ENCODE data around the gene ALG1. TPM values are rescaled to one million over a fixed set of nuclear protein-coding genes. Genes with fewer than 3 reads are reported as not detected.
"Not testable (repeated sequence)": the region's sequence is repeated elsewhere in the genome, so short reads cannot be mapped to it uniquely, and the experiment has no call there.

ALG1 gene
- total and polyA plus RNA-seq, 2 experiments from 2014 or later, result 45.5 to 63.6 TPM

GRCh38 chr16:5095145-5095830 is 23.6 kb downstream of the ALG1 start:
- H3K27me3 ChIP-seq; H4K20me1 ChIP-seq (ENCODE audit: insufficient read depth, poor library complexity, severe bottlenecking); H2AFZ ChIP-seq; H3K4me2 ChIP-seq; H3K9me3 ChIP-seq (ENCODE audit: low read depth); H3K4me3 ChIP-seq; H3K27ac ChIP-seq; H3K9me2 ChIP-seq (replicated peaks; ENCODE audit: insufficient read depth); H3K36me3 ChIP-seq (replicated peaks; ENCODE audit: insufficient read depth, low read depth); DNase-seq (ENCODE audit: low spot score); H3K79me2 ChIP-seq: not testable (repeated sequence)
- 79% methylated on average over 11 of the region's 11 CpGs for WGBS (ENCODE audit: low lambda C conversion rate, missing lambda C conversion rate)
- H3K4me1 ChIP-seq (ENCODE audit: insufficient read depth), result peaks cover 11% of the 10 kb centered on the region

DNA sequence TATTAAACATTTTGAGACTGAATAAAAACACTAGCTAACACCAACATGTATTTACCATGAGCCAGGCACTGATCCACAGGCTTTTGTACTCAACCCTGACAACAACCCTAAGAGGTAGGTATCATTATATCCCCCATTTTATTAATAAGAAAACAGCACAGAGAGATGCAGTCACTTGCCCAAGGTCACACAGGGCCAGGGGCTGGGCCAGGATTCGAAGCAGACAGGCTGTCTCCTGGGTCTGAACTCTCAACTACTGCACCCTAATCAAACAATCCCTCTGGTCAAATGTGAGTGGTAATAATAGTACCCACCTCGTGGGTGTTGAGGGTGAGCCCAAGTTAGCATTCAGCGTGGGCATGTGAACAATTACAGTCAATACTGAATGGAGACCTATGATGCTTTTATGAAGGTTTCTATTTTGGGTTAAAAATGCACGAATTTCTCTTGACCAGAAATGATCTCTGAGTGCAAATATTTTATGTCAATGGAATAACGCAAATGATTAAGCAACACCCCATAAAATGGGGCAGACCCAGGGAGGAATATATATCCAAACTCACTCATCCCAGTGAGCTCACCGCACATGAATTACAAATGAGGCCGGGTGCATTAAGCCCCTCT is 24.9 kb downstream of the ALG1 start:
- not testable (repeated sequence) for H3K9me2 ChIP-seq (replicated peaks; ENCODE audit: insufficient read depth); H3K27me3 ChIP-seq; H3K36me3 ChIP-seq (replicated peaks; ENCODE audit: insufficient read depth, low read depth); H3K9me3 ChIP-seq (ENCODE audit: low read depth); H2AFZ ChIP-seq; H3K79me2 ChIP-seq; H4K20me1 ChIP-seq (ENCODE audit: insufficient read depth, poor library complexity, severe bottlenecking); DNase-seq (ENCODE audit: low spot score)
- peak overlapping the region; percentile 89 for H3K4me2 ChIP-seq
- H3K4me1 ChIP-seq (ENCODE audit: insufficient read depth), result peaks cover 11% of the 10 kb centered on the region
- 33% methylated on average over 7 of the region's 7 CpGs for WGBS (ENCODE audit: low lambda C conversion rate, missing lambda C conversion rate)
- peak overlapping the region; percentile 54 for H3K4me3 ChIP-seq
- peak overlapping the region; percentile 73 for H3K27ac ChIP-seq

GRCh38 chr16:5097061-5097469 is 25.4 kb downstream of the ALG1 start:
- H3K4me1 ChIP-seq (ENCODE audit: insufficient read depth), result peaks cover 11% of the 10 kb centered on the region
- peak overlapping the region; percentile 89 for H3K4me2 ChIP-seq
- peak overlapping the region; percentile 73 for H3K27ac ChIP-seq
- H3K9me2 ChIP-seq (replicated peaks; ENCODE audit: insufficient read depth); H3K79me2 ChIP-seq; H4K20me1 ChIP-seq (ENCODE audit: insufficient read depth, poor library complexity, severe bottlenecking); H3K9me3 ChIP-seq (ENCODE audit: low read depth); H3K36me3 ChIP-seq (replicated peaks; ENCODE audit: insufficient read depth, low read depth); H3K27me3 ChIP-seq: not testable (repeated sequence)
- H2AFZ ChIP-seq, result peak overlapping the region; percentile 73
- under 1% methylated on average over 13 of the region's 23 CpGs for WGBS (ENCODE audit: low lambda C conversion rate, missing lambda C conversion rate)
- peak overlapping the region; percentile 54 for H3K4me3 ChIP-seq
- peak; percentile 37 for DNase-seq (ENCODE audit: low spot score)

GRCh38 chr16:5097470-5098220 is 26.0 kb downstream of the ALG1 start, which contains the start of gene EEF2KMT:
EEF2KMT (minus strand) TSS chr16:5097795; CDS start chr16:5097739, 56 bp downstream.
- not testable (repeated sequence) for H3K27me3 ChIP-seq; H3K9me2 ChIP-seq (replicated peaks; ENCODE audit: insufficient read depth); H3K79me2 ChIP-seq; H3K9me3 ChIP-seq (ENCODE audit: low read depth); H3K36me3 ChIP-seq (replicated peaks; ENCODE audit: insufficient read depth, low read depth); H4K20me1 ChIP-seq (ENCODE audit: insufficient read depth, poor library complexity, severe bottlenecking)
- peak; percentile 99 for DNase-seq (ENCODE audit: low spot score)
- Histone ChIP-seq H3K4me1 (ENCODE audit: insufficient read depth) (peaks cover 11% of the 10 kb centered on the region), H2AFZ (peak within 1 kb of the TSS; percentile 84), H3K4me2 (peak within 1 kb of the TSS; percentile 95), H3K4me3 (peak within 1 kb of the TSS; percentile 54), H3K27ac (peak within 1 kb of the TSS; percentile 96)
- WGBS (ENCODE audit: low lambda C conversion rate, missing lambda C conversion rate), result 3% methylated on average over 20 of the region's 67 CpGs

- H4K20me1 ChIP-seq (ENCODE audit: insufficient read depth, poor library complexity, severe bottlenecking); H3K9me2 ChIP-seq (replicated peaks; ENCODE audit: insufficient read depth); H3K27me3 ChIP-seq; H3K79me2 ChIP-seq; H3K36me3 ChIP-seq (replicated peaks; ENCODE audit: insufficient read depth, low read depth); H3K9me3 ChIP-seq (ENCODE audit: low read depth): not testable (repeated sequence)
- WGBS (ENCODE audit: low lambda C conversion rate, missing lambda C conversion rate), result 2% methylated on average over 30 of the region's 67 CpGs
- Histone ChIP-seq H3K4me3 (peak overlapping the region; percentile 48), H3K4me1 (ENCODE audit: insufficient read depth) (peaks cover 11% of the 10 kb centered on the region), H3K4me2 (peak overlapping the region; percentile 95), H2AFZ (peak overlapping the region; percentile 84), H3K27ac (peak overlapping the region; percentile 96)
- peak; percentile 82 for DNase-seq (ENCODE audit: low spot score)
Observed at GRCh38 chr16:5098221-5099159, 26.8 kb downstream of the ALG1 start.

DNA sequence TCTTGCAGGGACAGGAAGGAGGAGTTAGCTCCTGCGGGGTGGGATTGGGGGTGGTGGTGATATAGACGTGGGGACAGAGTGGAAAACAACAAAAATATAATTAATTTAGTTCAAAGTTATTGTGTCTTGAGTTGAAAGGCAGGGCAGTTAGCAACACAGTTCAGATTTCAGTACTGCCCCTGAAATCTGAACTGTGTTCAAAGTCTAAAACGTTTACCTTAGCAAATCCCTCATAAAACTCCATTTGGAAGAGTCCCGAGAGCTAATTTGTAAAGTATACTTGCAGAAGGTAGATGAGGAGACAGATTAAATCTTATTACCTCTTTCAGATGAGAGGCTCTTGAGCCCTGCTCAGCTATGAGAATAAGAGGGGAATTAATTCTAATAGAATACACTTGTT is 27.5 kb downstream of the ALG1 start:
- not testable (repeated sequence) for H3K79me2 ChIP-seq; H3K9me3 ChIP-seq (ENCODE audit: low read depth); H3K4me3 ChIP-seq; H3K27me3 ChIP-seq; H3K36me3 ChIP-seq (replicated peaks; ENCODE audit: insufficient read depth, low read depth); DNase-seq (ENCODE audit: low spot score); H4K20me1 ChIP-seq (ENCODE audit: insufficient read depth, poor library complexity, severe bottlenecking); H3K9me2 ChIP-seq (replicated peaks; ENCODE audit: insufficient read depth); H2AFZ ChIP-seq
- WGBS (ENCODE audit: low lambda C conversion rate, missing lambda C conversion rate), result 6% methylated on average over 4 of the region's 4 CpGs
- H3K4me1 ChIP-seq (ENCODE audit: insufficient read depth), result peaks cover 11% of the 10 kb centered on the region
- peak overlapping the region; percentile 96 for H3K27ac ChIP-seq
- H3K4me2 ChIP-seq, result peak overlapping the region; percentile 95

DNA sequence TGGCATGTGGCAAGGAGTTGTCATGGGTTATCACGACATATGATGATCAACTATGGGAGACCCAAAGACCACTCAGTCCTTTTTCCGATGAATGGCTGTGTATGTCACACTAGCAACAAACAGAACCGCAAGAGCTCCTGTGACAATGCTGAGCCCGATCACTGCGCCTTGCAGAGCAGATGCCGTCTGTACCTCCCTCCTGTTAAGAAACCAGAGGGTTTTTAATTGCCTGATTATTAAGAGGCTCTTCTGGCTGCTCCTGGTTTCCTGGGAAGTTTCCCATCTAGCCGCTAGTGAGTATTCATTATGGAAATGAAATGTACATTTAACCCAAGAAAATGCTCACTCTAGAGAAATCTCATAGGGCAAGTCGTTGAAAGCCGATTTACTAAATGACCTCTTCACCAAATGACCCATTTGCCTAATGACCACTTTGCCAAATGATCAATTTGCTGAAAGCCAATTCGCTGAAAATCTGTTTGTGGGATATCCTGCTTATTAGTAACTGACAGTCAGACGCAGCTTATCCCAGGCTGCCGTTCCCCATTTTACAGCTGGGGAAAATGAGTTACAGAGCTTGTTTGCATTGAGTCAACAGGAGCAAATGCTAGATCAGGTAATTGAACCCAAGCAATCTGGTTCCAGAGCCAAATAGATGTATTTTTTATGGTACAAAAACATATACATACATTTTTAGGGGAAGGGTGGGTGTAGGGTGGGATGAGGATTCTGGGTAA is 31.8 kb downstream of the ALG1 start:
- not testable (repeated sequence) for H3K9me3 ChIP-seq (ENCODE audit: low read depth); H3K27ac ChIP-seq; H4K20me1 ChIP-seq (ENCODE audit: insufficient read depth, poor library complexity, severe bottlenecking); H3K4me2 ChIP-seq; H2AFZ ChIP-seq; H3K9me2 ChIP-seq (replicated peaks; ENCODE audit: insufficient read depth); H3K36me3 ChIP-seq (replicated peaks; ENCODE audit: insufficient read depth, low read depth); H3K27me3 ChIP-seq; DNase-seq (ENCODE audit: low spot score); H3K4me1 ChIP-seq (ENCODE audit: insufficient read depth); H3K79me2 ChIP-seq; H3K4me3 ChIP-seq
- WGBS (ENCODE audit: low lambda C conversion rate, missing lambda C conversion rate), result 85% methylated on average over 12 of the region's 12 CpGs

GRCh38 chr16:5105039-5105438 is 33.4 kb downstream of the ALG1 start:
- not testable (repeated sequence) for H3K27me3 ChIP-seq

More at GRCh38 chr16:5105039-5105438, 33.4 kb downstream of the ALG1 start:
- not testable (repeated sequence) for H3K79me2 ChIP-seq; H4K20me1 ChIP-seq (ENCODE audit: insufficient read depth, poor library complexity, severe bottlenecking); DNase-seq (ENCODE audit: low spot score); H2AFZ ChIP-seq; H3K4me3 ChIP-seq; H3K36me3 ChIP-seq (replicated peaks; ENCODE audit: insufficient read depth, low read depth); H3K9me3 ChIP-seq (ENCODE audit: low read depth); H3K4me2 ChIP-seq; H3K9me2 ChIP-seq (replicated peaks; ENCODE audit: insufficient read depth); H3K4me1 ChIP-seq (ENCODE audit: insufficient read depth); H3K27ac ChIP-seq
- 53% methylated on average over 5 of the region's 5 CpGs for WGBS (ENCODE audit: low lambda C conversion rate, missing lambda C conversion rate)
